HL-60 (cell line): ENCODE data around the gene FUT2.
"Not testable (repeated sequence)": the region's sequence is repeated elsewhere in the genome, so short reads cannot be mapped to it uniquely, and the experiment has no call there.

Experiments
- DNase-seq, 2 experiments: peaks; one replicate each; pipeline ENCODE4 v3.0.0-alpha.2; 2010 to 2020; ENCODE audit warnings: low read depth in 1 of 2, low spot score in 1 of 2
- H3K27ac ChIP-seq: fragments of 250-450 bp; sonication (Bioruptor Pico); replicated peaks from 2 replicates; pipeline ENCODE4 v1.5.1; 2020; ENCODE audit warnings: mild to moderate bottlenecking, moderate library complexity
- H3K27me3 ChIP-seq: fragments of 250-450 bp; sonication (Bioruptor Pico); 2 replicates; pipeline ENCODE4 v1.5.1; 2021; ENCODE audit warnings: mild to moderate bottlenecking, moderate library complexity; ENCODE audit not compliant: insufficient read depth, poor library complexity, severe bottlenecking
- H3K4me3 ChIP-seq: replicated peaks from 2 replicates; pipeline ENCODE4 v1.5.1; 2011; ENCODE audit warnings: mild to moderate bottlenecking, control low read depth, low read length; ENCODE audit not compliant: insufficient read depth
- CTCF ChIP-seq: IDR thresholded peaks from one replicate; pipeline ENCODE4 v1.5.1; 2011; ENCODE audit warnings: low read length, control low read depth, inconsistent platforms; ENCODE audit not compliant: insufficient read depth
- GABPA ChIP-seq: IDR thresholded peaks from 2 replicates; pipeline ENCODE4 v1.6.1; 2012; ENCODE audit warnings: low read depth
- POLR2AphosphoS5 ChIP-seq: IDR thresholded peaks from 2 replicates; pipeline ENCODE4 v1.6.1; 2012; ENCODE audit warnings: low read depth
- REST ChIP-seq: IDR thresholded peaks from 2 replicates; pipeline ENCODE4 v1.6.1; 2012; ENCODE audit warnings: low read depth; ENCODE audit not compliant: insufficient replicate concordance
- SPI1 ChIP-seq: IDR thresholded peaks from 2 replicates; pipeline ENCODE4 v1.6.1; 2012; ENCODE audit warnings: low read depth, mild to moderate bottlenecking, borderline replicate concordance

FUT2 gene

GRCh38 chr19:48715681-48716171 is 20.0 kb downstream of the FUT2 start:
- TF ChIP-seq REST (no peak), SPI1 (no peak)
- no peak for DNase-seq
- Histone ChIP-seq H3K27me3 (no peaks in the 10 kb centered on the region), H3K27ac (no peak overlapping the region), H3K4me3 (no peak overlapping the region)

- Histone ChIP-seq H3K4me3 (no peak overlapping the region), H3K27ac (no peak overlapping the region), H3K27me3 (no peaks in the 10 kb centered on the region)
- no peak for DNase-seq
- TF ChIP-seq SPI1 = no peak
- TF ChIP-seq GABPA = no peak
- no peak for TF ChIP-seq CTCF
- no peak for TF ChIP-seq REST
- TF ChIP-seq POLR2AphosphoS5 = no peak
Measured at GRCh38 chr19:48716562-48717291, 21.0 kb downstream of the FUT2 start.

GRCh38 chr19:48718106-48718505 is 22.3 kb downstream of the FUT2 start:
- DNase-seq, H3K27me3 ChIP-seq, H3K27ac ChIP-seq, H3K4me3 ChIP-seq: not testable (repeated sequence)

- DNase-seq = no peak
- no peak overlapping the region for H3K27ac ChIP-seq
- no peaks in the 10 kb centered on the region for H3K27me3 ChIP-seq
- TF ChIP-seq REST = no peak
- TF ChIP-seq GABPA = no peak
- TF ChIP-seq CTCF = no peak
- TF ChIP-seq POLR2AphosphoS5 = no peak
- TF ChIP-seq SPI1 = no peak
- no peak overlapping the region for H3K4me3 ChIP-seq
Measured at GRCh38 chr19:48718711-48719231, 23.0 kb downstream of the FUT2 start.
